ENCODE results near the gene HTRA1. TPM values are rescaled to one million over a fixed set of nuclear protein-coding genes. Genes with fewer than 3 reads are reported as not detected.

Gene HTRA1
- total RNA-seq, 2 experiments from 2014 or later: not detected

DNA sequence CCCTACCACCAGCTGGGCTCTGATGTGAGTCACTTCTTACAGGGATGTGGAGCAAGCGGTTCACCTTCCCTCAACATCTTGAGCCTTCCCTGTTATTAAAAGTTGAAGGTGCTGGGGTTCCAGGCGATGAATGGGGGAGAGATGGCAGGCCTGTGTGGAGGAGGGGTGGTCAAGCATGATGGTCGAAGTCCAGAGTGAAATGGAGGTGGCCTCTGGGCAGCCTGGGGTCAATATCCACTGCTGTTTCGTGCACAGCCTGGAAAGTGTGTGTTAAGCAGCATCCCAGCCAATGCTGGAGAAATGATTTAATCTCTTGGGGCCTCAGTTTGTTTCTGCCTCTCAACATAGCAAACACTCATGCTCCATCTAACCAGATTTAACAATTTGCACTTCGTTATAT lies 65.5 kb downstream of the HTRA1 start:
- Mint-ChIP-seq H3K27me3 (peaks cover 12% of the 10 kb centered on the region), H3K4me1 (no peaks in the 10 kb centered on the region), H3K27ac (no peak overlapping the region), H3K9me3 (ENCODE audit: low read depth) (no peaks in the 10 kb centered on the region), H3K4me3 (no peak overlapping the region), H3K36me3 (ENCODE audit: low read depth) (no peaks in the 10 kb centered on the region)
- POLR2A ChIA-PET: no interaction called here
- no peak for DNase-seq
- CTCF ChIA-PET: no interaction called here
- no peak for ATAC-seq
- intact Hi-C loops (cut with DNase I, micrococcal nuclease): no loop called here

- H3K4me3 Mint-ChIP-seq: no peak overlapping the region
- H3K4me1 Mint-ChIP-seq: no peaks in the 10 kb centered on the region
- no peaks in the 10 kb centered on the region for H3K36me3 Mint-ChIP-seq (ENCODE audit: low read depth)
- no peaks in the 10 kb centered on the region for H3K9me3 Mint-ChIP-seq (ENCODE audit: low read depth)
- intact Hi-C loops (cut with DNase I, micrococcal nuclease): no loop called here
- peaks cover 12% of the 10 kb centered on the region for H3K27me3 Mint-ChIP-seq
- no peak overlapping the region for H3K27ac Mint-ChIP-seq
- CTCF ChIA-PET: no interaction called here
- ATAC-seq (no peak), DNase-seq (no peak)
- POLR2A ChIA-PET: no interaction called here
Measured at GRCh38 chr10:122530177-122530576, 68.8 kb downstream of the HTRA1 start.

DNA sequence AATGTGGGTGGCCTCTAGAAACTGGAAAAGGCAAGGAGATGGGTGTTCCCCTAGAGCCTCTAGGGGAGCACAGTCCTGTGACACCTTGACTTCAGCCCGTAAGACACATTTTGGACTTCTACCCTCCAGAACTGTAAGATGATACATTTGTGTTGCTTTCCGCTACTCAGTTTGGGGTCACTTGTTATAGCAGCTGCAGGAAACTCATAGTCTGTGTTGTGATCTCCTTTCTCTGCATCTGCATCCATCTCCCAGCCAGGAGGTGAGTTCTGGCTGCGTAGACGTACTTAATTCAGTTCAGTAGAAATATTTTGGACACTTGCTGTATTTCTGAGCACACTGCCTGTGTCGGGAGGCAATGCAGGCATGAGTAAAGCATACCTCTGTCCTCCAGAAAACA lies 69.9 kb downstream of the HTRA1 start:
- POLR2A ChIA-PET: no interaction called here
- ATAC-seq (no peak), DNase-seq (no peak)
- no peaks in the 10 kb centered on the region for H3K36me3 Mint-ChIP-seq (ENCODE audit: low read depth)
- H3K4me1 Mint-ChIP-seq: no peaks in the 10 kb centered on the region
- peaks cover 15% of the 10 kb centered on the region for H3K27me3 Mint-ChIP-seq
- no peak overlapping the region for H3K4me3 Mint-ChIP-seq
- CTCF ChIA-PET: no interaction called here
- no peaks in the 10 kb centered on the region for H3K9me3 Mint-ChIP-seq (ENCODE audit: low read depth)
- intact Hi-C loops (cut with DNase I, micrococcal nuclease): no loop called here
- no peak overlapping the region for H3K27ac Mint-ChIP-seq

- POLR2A ChIA-PET: no interaction called here
- Mint-ChIP-seq H3K4me1 (no peaks in the 10 kb centered on the region), H3K27ac (no peak overlapping the region), H3K27me3 (peaks cover 15% of the 10 kb centered on the region), H3K9me3 (ENCODE audit: low read depth) (no peaks in the 10 kb centered on the region), H3K4me3 (no peak overlapping the region), H3K36me3 (ENCODE audit: low read depth) (no peaks in the 10 kb centered on the region)
- DNase-seq (no peak), ATAC-seq (no peak)
- CTCF ChIA-PET: no interaction called here
- intact Hi-C loops (cut with DNase I, micrococcal nuclease): no loop called here
Measured at GRCh38 chr10:122531939-122532338, 70.6 kb downstream of the HTRA1 start.

DNA sequence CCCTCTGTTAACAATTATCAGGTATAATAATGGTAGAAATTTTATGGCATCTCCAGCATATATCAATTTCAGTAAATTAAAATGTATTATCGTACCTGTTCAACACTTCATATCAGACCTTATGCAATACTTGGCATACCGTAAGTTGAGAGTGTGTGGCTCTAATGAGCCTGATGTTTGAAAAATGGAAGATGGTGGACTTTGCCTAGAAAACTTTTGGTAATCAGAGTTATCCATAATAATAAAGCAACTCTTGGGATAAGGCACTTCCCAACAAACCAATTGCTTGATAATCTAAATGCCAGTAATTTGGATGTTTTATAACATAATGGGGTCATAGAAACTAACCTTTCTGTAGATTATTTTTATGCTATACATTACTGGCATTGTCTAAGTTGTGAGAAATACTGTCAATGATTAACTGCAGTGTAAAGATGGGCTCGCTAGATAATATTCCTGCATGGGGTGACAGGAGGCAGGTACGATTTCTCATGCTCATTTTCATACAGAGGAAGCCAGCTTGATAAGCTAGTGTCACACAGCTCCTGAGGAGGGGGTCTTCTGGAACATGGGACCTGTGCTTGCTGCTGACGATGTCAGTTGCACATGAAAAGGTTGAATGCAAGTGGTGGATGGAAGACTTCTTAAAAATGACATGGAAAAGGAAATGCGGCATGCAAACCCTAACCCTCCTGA lies 71.4 kb downstream of the HTRA1 start:
- CTCF ChIA-PET: no interaction called here

DNA sequence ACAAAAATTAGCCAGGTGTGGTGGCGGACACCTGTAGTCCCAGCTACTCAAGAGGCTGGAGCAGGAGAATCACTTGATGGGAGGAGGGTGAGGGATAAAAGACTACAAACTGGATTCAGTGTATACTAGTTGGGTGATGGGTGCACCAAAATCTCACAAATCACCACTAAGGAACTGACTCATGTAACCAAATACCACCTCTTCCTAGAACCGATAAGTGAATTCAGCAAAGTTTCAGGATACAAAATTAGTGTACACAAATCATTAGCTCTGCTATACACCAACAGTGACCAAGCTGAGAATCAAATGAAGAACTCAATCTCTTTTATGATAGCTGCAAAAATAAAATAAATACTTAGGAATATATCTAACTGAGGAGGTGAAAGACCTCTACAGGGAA lies 76.2 kb downstream of the HTRA1 start:
- no peak overlapping the region for H3K27ac Mint-ChIP-seq
- DNase-seq: no peak
- H3K4me3 Mint-ChIP-seq: no peak overlapping the region
- no peaks in the 10 kb centered on the region for H3K9me3 Mint-ChIP-seq (ENCODE audit: low read depth)
- intact Hi-C loops (cut with DNase I, micrococcal nuclease): no loop called here
- no peaks in the 10 kb centered on the region for H3K36me3 Mint-ChIP-seq (ENCODE audit: low read depth)
- ATAC-seq: peak; percentile 33
- ChIA-PET CTCF (no interaction called here), POLR2A (interaction anchor here (0.7 kb wide), 1 partner anchor 46 kb away, joined by 3 read pairs; no protein-coding TSS in a partner anchor)
- H3K4me1 Mint-ChIP-seq: peaks cover 26% of the 10 kb centered on the region
- H3K27me3 Mint-ChIP-seq: peaks cover 2% of the 10 kb centered on the region

More for the DNA sequence above, 71.4 kb downstream of the HTRA1 start:
- no peak overlapping the region for H3K27ac Mint-ChIP-seq
- no peak overlapping the region for H3K4me3 Mint-ChIP-seq
- no peaks in the 10 kb centered on the region for H3K9me3 Mint-ChIP-seq (ENCODE audit: low read depth)
- H3K4me1 Mint-ChIP-seq: no peaks in the 10 kb centered on the region
- intact Hi-C loops (cut with DNase I, micrococcal nuclease): no loop called here
- no peak for DNase-seq
- POLR2A ChIA-PET: no interaction called here
- H3K36me3 Mint-ChIP-seq (ENCODE audit: low read depth): no peaks in the 10 kb centered on the region
- H3K27me3 Mint-ChIP-seq: peaks cover 15% of the 10 kb centered on the region
- ATAC-seq: no peak

DNA sequence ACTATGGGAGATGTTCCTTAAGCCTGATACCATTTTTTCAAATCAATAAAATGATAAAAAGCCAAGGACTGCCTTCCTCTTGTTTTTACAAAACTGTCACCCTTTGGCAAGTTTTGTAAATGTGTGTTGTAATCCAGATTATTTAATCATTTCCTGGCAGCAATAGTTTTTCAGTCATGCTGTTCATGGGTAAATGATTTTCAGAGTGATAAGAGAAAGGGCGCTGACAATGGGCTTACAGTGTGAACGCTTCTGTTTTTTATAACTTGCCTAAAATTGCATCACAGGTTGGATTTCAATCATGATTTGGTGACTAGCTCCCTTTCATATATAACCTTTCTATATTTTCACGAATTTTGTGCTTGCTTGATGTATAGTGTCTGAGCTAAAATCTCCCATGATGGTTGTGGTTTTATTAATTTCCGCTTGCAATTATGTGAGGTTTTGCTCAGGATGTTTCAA lies 80.2 kb downstream of the HTRA1 start:
- intact Hi-C loops (cut with DNase I, micrococcal nuclease): no loop called here
- Mint-ChIP-seq H3K27ac (no peak overlapping the region), H3K27me3 (no peaks in the 10 kb centered on the region), H3K9me3 (ENCODE audit: low read depth) (no peaks in the 10 kb centered on the region), H3K36me3 (ENCODE audit: low read depth) (no peaks in the 10 kb centered on the region), H3K4me1 (peaks cover 35% of the 10 kb centered on the region), H3K4me3 (no peak overlapping the region)
- DNase-seq (no peak), ATAC-seq (peak; percentile 73)
- POLR2A ChIA-PET: no interaction called here
- CTCF ChIA-PET: interaction anchor here (1.9 kb wide), 1 partner anchor 19 kb away, joined by 4 read pairs; no protein-coding TSS in a partner anchor

GRCh38 chr10:122543676-122544445 lies 82.5 kb downstream of the HTRA1 start:
- intact Hi-C loops (cut with DNase I, micrococcal nuclease): no loop called here
- Mint-ChIP-seq H3K4me3 (no peak overlapping the region), H3K27me3 (no peaks in the 10 kb centered on the region), H3K4me1 (peaks cover 35% of the 10 kb centered on the region), H3K27ac (no peak overlapping the region), H3K9me3 (ENCODE audit: low read depth) (no peaks in the 10 kb centered on the region), H3K36me3 (ENCODE audit: low read depth) (no peaks in the 10 kb centered on the region)
- no peak for DNase-seq
- ChIA-PET CTCF (interaction anchor here (0.6 to 2.8 kb wide), 3 partner anchors 21 to 306 kb away, joined by 3 to 7 read pairs (median 3); no protein-coding TSS in a partner anchor), POLR2A (no interaction called here)
- no peak for ATAC-seq

DNA sequence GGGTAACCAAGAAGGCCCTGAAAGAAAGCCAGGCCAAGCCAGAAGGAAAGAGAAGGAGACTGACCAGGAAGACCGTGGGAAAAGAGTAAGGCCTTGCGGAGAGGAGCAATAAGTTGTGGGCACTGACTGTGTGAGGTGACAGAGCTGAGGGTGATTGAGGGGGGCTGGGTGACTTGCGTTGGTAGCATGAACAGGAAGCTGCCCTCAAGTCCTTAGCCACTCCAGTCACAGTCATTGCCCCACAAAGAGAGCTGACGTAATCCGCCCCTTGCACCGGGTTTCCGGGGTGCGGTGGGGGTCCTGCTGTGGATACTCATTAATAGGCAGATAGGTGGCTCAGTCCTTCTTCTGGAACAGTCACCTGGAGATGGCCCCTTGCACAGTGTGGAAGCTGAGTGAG lies 83.1 kb downstream of the HTRA1 start:
- CTCF ChIA-PET: interaction anchor here (0.6 to 2.8 kb wide), 2 partner anchors 21 to 23 kb away, joined by 3 to 7 read pairs; no protein-coding TSS in a partner anchor
- DNase-seq (no peak), ATAC-seq (no peak)
- H3K27me3 Mint-ChIP-seq: no peaks in the 10 kb centered on the region
- no peaks in the 10 kb centered on the region for H3K9me3 Mint-ChIP-seq (ENCODE audit: low read depth)
- POLR2A ChIA-PET: no interaction called here
- H3K27ac Mint-ChIP-seq: no peak overlapping the region
- no peaks in the 10 kb centered on the region for H3K36me3 Mint-ChIP-seq (ENCODE audit: low read depth)
- intact Hi-C loops (cut with DNase I, micrococcal nuclease): no loop called here
- no peak overlapping the region for H3K4me3 Mint-ChIP-seq
- H3K4me1 Mint-ChIP-seq: peaks cover 35% of the 10 kb centered on the region

GRCh38 chr10:122546242-122546641 lies 84.9 kb downstream of the HTRA1 start:
- no peaks in the 10 kb centered on the region for H3K9me3 Mint-ChIP-seq (ENCODE audit: low read depth)
- H3K27ac Mint-ChIP-seq: no peak overlapping the region
- H3K4me1 Mint-ChIP-seq: peaks cover 33% of the 10 kb centered on the region
- H3K27me3 Mint-ChIP-seq: no peaks in the 10 kb centered on the region
- H3K4me3 Mint-ChIP-seq: no peak overlapping the region
- no peaks in the 10 kb centered on the region for H3K36me3 Mint-ChIP-seq (ENCODE audit: low read depth)
- ChIA-PET POLR2A (no interaction called here), CTCF (interaction anchor here (1.1 to 2.8 kb wide), 2 partner anchors 19 to 79 kb away, joined by 3 to 7 read pairs; no protein-coding TSS in a partner anchor)
- intact Hi-C loops (cut with DNase I, micrococcal nuclease): no loop called here
- DNase-seq: no peak
- ATAC-seq: no peak

GRCh38 chr10:122548407-122549085 lies 87.2 kb downstream of the HTRA1 start:
- intact Hi-C loops (cut with DNase I, micrococcal nuclease): no loop called here
- H3K27ac Mint-ChIP-seq: no peak overlapping the region
- no peaks in the 10 kb centered on the region for H3K36me3 Mint-ChIP-seq (ENCODE audit: low read depth)
- peaks cover 20% of the 10 kb centered on the region for H3K4me1 Mint-ChIP-seq
- DNase-seq (no peak), ATAC-seq (no peak)
- CTCF ChIA-PET: interaction anchor here (1.3 to 1.4 kb wide), 2 partner anchors 34 to 114 kb away, joined by 3 to 5 read pairs; no protein-coding TSS in a partner anchor
- POLR2A ChIA-PET: interaction anchor here (0.6 kb wide), 1 partner anchor 9 kb away, joined by 6 read pairs; no protein-coding TSS in a partner anchor
- no peak overlapping the region for H3K4me3 Mint-ChIP-seq
- no peaks in the 10 kb centered on the region for H3K9me3 Mint-ChIP-seq (ENCODE audit: low read depth)
- H3K27me3 Mint-ChIP-seq: no peaks in the 10 kb centered on the region
